ENCODE results near the gene CDK18.

The CDK18 gene

DNA sequence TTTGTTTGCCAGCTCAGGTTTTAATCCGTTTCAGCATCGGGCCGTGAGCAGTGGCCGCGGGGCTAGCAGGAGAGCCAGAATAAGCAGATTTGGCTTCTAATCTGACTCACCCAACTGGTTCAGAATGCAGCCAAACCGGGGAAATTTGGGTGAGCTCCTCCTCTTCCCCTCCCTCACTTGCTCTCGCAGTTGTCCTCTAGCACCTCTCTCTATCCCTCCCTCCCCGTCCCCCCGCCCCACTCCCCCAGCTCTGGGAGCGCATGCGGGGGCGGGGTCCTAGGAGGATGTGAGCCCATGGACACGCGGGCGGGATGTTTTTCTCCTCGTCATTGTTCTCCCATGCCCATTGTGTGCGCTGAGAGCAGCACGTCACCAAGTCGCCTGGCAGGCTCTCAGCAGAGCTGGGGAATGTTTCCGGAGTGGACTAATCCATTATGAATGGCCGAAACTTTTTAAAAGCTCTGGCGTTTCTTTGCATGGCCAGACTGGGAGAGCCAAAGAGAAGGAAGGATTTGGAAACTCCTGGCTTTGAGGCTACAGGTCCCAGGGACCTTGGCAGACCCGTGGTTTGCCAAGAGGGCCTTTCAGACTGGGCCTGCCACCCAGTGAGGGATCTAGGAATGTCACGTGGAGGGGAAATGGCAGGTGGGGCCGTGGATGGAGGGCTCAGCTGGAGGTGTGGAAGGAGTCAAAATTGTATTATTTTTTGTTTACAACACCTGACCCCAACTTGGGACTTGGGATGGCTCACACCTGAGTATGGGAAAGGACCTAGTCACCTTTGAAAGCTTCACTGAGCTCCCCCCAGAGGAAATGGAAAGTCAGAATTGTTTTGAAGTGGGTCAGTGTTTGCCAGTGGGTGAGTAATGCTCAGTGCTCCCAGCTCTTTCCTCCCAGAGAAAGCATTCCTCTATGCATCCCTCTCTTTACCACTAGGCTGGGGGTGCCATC lies 39.2 kb downstream of the CDK18 start:
- WGBS, 2 experiments (ENCODE audit: insufficient coverage in 2 of 2) = 5 to 12% methylated on average over 15 to 19 of the region's 25 CpGs
- Histone ChIP-seq H3K4me1 (ENCODE audit: control insufficient read depth, insufficient read depth, low read length, poor library complexity, severe bottlenecking) (peaks cover 6% of the 10 kb centered on the region), H3K4me3 (ENCODE audit: extremely low read depth, insufficient read depth, low read length, poor library complexity, severe bottlenecking) (peak overlapping the region; percentile 14), H3K36me3 (ENCODE audit: control insufficient read depth, insufficient read depth, low read length) (no peaks in the 10 kb centered on the region), H3K9me3 (ENCODE audit: control insufficient read depth, low read length) (no peaks in the 10 kb centered on the region), H3K27ac (ENCODE audit: low read depth, low read length, severe bottlenecking) (peak overlapping the region; percentile 95)

DNA sequence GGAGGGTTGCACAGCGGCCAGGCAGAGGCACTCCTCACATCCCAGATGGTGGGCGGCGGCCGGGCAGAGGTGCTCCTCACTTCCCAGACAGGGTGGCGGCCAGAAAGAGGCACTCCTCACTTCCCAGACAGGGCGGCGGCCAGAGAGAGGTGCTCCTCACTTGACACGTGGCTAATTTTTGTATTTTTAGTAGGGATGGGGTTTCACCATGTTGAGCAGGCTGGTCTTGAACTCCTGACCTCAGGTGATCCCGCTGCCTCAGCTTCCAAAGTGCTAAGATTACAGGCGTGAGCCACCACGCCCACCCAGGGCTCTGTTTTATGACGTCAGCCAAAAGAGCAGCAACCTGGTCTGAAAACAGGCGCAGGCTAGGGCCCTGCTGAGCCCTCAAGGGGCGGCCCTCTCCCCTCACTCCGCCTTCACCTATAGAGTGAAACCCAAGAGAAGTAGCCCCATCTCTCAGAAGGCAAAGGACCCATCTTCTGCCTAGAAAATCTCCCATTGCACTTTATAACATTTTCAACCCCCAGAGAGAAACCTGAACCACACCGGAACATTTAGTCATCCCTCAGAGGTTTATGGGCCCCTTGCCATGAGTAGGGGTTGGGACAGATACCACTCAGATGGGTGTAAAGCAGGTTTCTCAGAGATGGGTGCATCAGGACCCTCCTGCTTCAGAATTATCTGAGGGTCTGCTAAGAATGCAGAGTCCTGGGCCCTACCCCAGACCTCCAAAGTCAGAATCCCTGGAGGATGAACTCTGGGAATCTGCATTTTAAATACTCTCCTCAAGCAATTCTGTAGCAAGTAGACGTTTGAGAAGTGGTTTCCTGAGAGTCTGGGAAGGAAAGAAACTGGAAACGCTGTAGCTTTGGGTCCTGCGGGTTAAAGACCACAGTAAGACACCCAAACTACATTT lies 40.8 kb downstream of the CDK18 start:
- H3K4me1 ChIP-seq (ENCODE audit: control insufficient read depth, insufficient read depth, low read length, poor library complexity, severe bottlenecking) = peaks cover 6% of the 10 kb centered on the region
- H3K27ac ChIP-seq (ENCODE audit: low read depth, low read length, severe bottlenecking) = no peak overlapping the region
- H3K36me3 ChIP-seq (ENCODE audit: control insufficient read depth, insufficient read depth, low read length) = no peaks in the 10 kb centered on the region
- WGBS, 2 experiments (ENCODE audit: insufficient coverage in 2 of 2) = 85 to 89% methylated on average over 17 to 18 of the region's 19 CpGs
- H3K4me3 ChIP-seq (ENCODE audit: extremely low read depth, insufficient read depth, low read length, poor library complexity, severe bottlenecking) = no peak overlapping the region
- no peaks in the 10 kb centered on the region for H3K9me3 ChIP-seq (ENCODE audit: control insufficient read depth, low read length)

DNA sequence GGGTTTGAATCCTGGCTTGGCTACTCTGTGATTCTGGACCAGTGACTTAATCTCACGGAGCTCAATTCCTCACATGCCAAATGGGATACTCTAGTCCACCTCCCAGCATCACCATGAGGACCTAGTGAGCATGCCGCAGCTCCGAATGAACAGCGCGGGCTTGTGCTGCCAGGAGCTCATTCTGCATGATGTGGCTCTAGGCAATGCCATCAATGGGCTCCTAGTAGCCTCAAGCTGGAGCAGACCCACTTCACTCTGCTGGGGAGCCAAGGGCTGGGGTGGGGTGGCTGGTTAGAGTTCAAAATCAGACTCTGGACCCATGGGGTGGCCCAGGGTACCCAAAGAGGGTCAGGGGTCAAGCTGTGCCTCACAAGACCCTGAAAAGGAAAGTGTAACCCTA lies 41.5 kb downstream of the CDK18 start:
- Histone ChIP-seq H3K27ac (ENCODE audit: low read depth, low read length, severe bottlenecking) (no peak overlapping the region), H3K36me3 (ENCODE audit: control insufficient read depth, insufficient read depth, low read length) (no peaks in the 10 kb centered on the region), H3K9me3 (ENCODE audit: control insufficient read depth, low read length) (no peaks in the 10 kb centered on the region), H3K4me3 (ENCODE audit: extremely low read depth, insufficient read depth, low read length, poor library complexity, severe bottlenecking) (no peak overlapping the region), H3K4me1 (ENCODE audit: control insufficient read depth, insufficient read depth, low read length, poor library complexity, severe bottlenecking) (peaks cover 6% of the 10 kb centered on the region)
- WGBS, 2 experiments (ENCODE audit: insufficient coverage in 2 of 2) = 88 to 98% methylated on average over 5 of the region's 5 CpGs

DNA sequence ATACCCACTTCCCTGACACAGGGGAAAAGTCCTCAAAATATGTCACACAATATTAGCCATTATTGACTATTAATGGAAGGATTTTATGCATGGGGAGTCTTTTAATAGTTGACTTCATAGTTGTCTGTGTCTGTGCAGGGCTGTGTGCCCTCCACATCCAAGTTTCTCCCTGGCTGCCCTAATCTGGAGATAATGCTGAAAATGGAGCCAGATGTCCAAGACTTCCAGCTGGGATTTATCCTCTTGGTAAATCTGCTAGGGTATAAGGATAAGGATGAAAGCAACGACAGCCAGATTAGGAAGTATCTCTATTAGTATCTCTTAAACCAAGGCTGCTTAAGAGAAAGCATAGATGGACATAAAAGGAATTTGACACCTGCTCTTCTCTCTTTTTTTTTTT lies 42.1 kb downstream of the CDK18 start:
- WGBS, 2 experiments (ENCODE audit: insufficient coverage in 2 of 2) = no CpG with 5 or more reads among the region's 1 CpG
- Histone ChIP-seq H3K4me1 (ENCODE audit: control insufficient read depth, insufficient read depth, low read length, poor library complexity, severe bottlenecking) (peaks cover 6% of the 10 kb centered on the region), H3K9me3 (ENCODE audit: control insufficient read depth, low read length) (no peaks in the 10 kb centered on the region), H3K27ac (ENCODE audit: low read depth, low read length, severe bottlenecking) (no peak overlapping the region), H3K36me3 (ENCODE audit: control insufficient read depth, insufficient read depth, low read length) (no peaks in the 10 kb centered on the region), H3K4me3 (ENCODE audit: extremely low read depth, insufficient read depth, low read length, poor library complexity, severe bottlenecking) (no peak overlapping the region)

DNA sequence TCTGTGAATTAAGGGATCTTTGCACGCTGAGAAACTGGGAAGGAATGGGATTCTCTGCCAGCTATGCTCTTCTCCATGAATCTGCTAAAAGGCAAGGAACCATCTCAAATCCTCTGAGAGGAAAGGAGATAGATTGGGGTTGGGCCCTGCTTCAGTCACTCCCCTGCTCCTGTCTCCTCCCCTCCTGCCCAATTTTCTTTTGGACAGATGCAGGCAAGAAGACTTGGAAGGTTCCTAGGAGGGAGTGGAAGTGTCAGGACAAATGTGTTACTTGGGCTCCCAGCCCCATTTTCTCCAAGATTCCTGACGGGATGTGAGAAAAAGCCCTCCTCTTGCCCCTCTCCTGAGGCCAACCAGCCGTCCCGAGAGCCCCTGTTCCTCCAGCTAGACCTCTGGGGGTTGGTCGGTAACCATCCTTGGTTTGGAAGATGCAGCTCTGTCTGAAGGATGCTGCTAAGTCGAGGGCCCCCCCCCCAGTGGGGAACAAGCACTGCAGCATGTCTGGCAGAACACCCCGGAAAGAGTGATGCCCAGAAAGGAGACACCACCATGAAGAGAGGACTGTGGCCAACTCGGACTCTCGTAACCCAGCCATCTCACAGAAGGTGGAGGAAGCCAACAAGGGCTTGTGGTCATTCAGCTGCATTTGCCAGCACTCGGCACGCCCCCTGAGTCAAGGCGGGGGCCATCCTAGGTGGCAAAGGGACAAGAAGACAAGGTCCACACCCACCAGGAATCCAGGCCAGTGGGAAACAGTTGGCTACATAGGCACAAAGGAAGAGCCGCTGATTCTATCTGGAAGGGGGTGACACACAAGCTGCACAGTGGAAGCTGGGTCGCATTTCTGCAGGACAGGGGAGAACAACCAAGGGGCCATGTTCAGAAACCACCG lies 43.7 kb downstream of the CDK18 start:
- WGBS, 2 experiments (ENCODE audit: insufficient coverage in 2 of 2) = 81 to 84% methylated on average over 12 to 14 of the region's 15 CpGs
- Histone ChIP-seq H3K27ac (ENCODE audit: low read depth, low read length, severe bottlenecking) (no peak overlapping the region), H3K4me3 (ENCODE audit: extremely low read depth, insufficient read depth, low read length, poor library complexity, severe bottlenecking) (no peak overlapping the region), H3K4me1 (ENCODE audit: control insufficient read depth, insufficient read depth, low read length, poor library complexity, severe bottlenecking) (peaks cover 6% of the 10 kb centered on the region), H3K36me3 (ENCODE audit: control insufficient read depth, insufficient read depth, low read length) (no peaks in the 10 kb centered on the region), H3K9me3 (ENCODE audit: control insufficient read depth, low read length) (no peaks in the 10 kb centered on the region)

DNA sequence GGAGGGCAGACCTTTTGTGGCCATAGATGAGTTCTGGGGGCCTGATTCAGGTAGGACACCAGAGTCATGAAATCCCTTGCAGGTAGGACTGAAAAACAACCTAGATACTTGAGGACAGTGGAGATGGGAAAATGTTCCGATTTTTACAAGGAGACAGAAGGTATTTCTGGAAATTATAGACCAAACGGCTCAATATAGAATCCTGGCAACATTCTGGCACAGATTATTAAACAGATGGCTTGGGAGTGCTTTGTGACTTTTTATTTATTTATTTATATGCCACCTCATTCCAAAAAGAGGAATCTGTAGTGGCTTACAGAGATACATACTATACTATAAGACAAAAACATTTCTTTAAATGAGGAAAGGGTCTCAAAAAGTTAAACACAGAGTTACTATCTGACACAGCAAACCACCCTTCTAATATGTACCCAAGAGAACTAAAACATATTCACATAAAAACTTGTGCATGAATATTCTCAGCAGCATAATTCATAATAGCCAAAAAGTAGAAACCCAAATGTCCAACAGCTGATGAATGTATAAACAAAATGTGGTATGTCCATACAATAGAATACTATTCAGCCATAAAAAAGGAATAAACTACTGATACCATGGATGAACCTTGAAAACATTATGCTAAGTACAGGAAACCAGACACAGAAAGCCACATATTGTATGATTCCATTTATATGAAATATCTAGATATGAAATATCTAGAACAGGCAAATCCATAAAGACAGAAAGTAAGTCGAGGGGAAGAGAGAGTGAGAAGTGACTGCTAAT lies 49.8 kb downstream of the CDK18 start:
- Histone ChIP-seq H3K36me3 (ENCODE audit: control insufficient read depth, insufficient read depth, low read length) (no peaks in the 10 kb centered on the region), H3K4me3 (ENCODE audit: extremely low read depth, insufficient read depth, low read length, poor library complexity, severe bottlenecking) (no peak overlapping the region), H3K4me1 (ENCODE audit: control insufficient read depth, insufficient read depth, low read length, poor library complexity, severe bottlenecking) (no peaks in the 10 kb centered on the region), H3K27ac (ENCODE audit: low read depth, low read length, severe bottlenecking) (no peak overlapping the region), H3K9me3 (ENCODE audit: control insufficient read depth, low read length) (peaks cover 8% of the 10 kb centered on the region)
- WGBS, 2 experiments (ENCODE audit: insufficient coverage in 2 of 2) = 67 to 95% methylated on average over 1 to 2 of the region's 3 CpGs

DNA sequence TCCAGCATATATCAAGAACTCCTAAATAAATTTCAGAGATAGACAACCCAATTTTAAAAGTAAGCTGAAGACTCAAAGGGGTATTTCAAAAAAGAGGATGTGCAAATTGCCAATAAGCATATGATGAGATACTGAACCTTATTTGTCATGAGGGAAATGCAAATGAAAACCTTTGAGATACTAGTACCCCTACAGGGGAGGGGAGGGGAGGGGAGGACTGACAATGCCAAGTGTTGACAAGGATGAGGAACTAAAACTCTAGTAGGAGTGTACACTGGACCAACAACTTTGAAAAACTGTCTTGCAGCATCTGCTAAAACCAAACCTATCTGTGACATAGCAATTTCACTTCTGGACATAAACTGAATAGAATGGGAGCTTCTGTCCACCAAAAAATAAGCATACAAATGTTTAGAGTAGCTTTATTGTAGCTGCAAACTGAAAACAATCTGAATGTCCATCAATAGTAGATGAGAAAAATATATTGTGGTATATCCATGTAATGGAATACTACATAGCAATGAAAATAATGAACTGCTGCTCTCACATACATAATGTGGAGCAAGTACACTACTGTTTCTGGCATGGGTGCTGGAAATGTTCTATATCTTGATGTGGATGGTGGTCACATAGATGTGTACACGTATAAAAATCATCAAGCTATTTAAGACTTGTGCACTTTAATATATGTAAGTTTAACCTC lies 57.2 kb downstream of the CDK18 start:
- Histone ChIP-seq H3K4me3 (ENCODE audit: extremely low read depth, insufficient read depth, low read length, poor library complexity, severe bottlenecking) (no peak overlapping the region), H3K9me3 (ENCODE audit: control insufficient read depth, low read length) (peaks cover 12% of the 10 kb centered on the region), H3K27ac (ENCODE audit: low read depth, low read length, severe bottlenecking) (no peak overlapping the region), H3K4me1 (ENCODE audit: control insufficient read depth, insufficient read depth, low read length, poor library complexity, severe bottlenecking) (no peaks in the 10 kb centered on the region), H3K36me3 (ENCODE audit: control insufficient read depth, insufficient read depth, low read length) (no peaks in the 10 kb centered on the region)
- no CpG with 5 or more reads among the region's 1 CpG for WGBS, 2 experiments (ENCODE audit: insufficient coverage in 2 of 2)

DNA sequence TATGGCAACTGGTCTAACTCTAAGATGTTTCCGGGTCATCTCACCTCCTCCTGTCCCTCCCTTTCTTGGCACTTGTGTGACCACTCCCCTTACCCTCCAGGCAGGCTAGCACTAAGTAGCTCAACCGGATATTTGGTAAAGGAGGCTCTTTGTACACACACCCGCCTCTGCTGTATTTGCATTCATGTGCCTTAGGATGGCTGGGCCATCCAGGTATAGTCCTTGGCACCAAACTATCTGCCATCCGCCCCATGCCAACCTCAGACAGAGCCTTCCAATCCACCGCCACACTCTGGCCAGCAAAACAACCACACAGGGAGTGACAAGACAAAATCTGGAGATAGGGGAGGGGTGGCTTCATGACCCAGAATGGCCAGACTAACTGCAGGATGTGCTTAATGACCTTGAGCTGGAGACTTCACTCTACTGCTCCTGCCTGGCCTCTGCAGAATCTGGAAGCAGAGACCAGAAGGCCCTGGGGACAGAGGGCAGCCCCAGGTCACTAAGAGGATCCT lies 59.5 kb downstream of the CDK18 start:
- WGBS, 2 experiments (ENCODE audit: insufficient coverage in 2 of 2) = 50 to 66% methylated on average over 3 of the region's 5 CpGs
- Histone ChIP-seq H3K27ac (ENCODE audit: low read depth, low read length, severe bottlenecking) (no peak overlapping the region), H3K4me1 (ENCODE audit: control insufficient read depth, insufficient read depth, low read length, poor library complexity, severe bottlenecking) (no peaks in the 10 kb centered on the region), H3K9me3 (ENCODE audit: control insufficient read depth, low read length) (peaks cover 12% of the 10 kb centered on the region), H3K4me3 (ENCODE audit: extremely low read depth, insufficient read depth, low read length, poor library complexity, severe bottlenecking) (no peak overlapping the region), H3K36me3 (ENCODE audit: control insufficient read depth, insufficient read depth, low read length) (no peaks in the 10 kb centered on the region)

DNA sequence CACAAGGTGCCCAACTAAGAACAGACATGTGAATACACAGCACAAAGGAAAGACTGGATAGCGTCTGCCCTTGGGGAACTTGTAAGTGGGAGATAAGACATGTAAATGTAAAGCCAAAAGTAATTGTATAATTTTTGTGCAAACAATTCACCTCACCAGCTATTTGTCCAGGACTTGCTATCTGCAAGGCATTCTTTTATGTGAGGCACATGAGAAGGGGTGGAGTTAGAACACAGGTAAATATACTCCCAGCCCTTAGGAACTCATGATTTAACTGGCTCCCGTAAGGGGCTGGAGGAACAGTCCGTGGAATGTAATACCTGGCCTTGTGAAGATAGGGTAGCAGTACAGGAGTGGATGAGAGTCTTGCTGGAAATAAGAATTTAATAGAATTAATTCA lies 61.3 kb downstream of the CDK18 start:
- Histone ChIP-seq H3K4me1 (ENCODE audit: control insufficient read depth, insufficient read depth, low read length, poor library complexity, severe bottlenecking) (no peaks in the 10 kb centered on the region), H3K4me3 (ENCODE audit: extremely low read depth, insufficient read depth, low read length, poor library complexity, severe bottlenecking) (no peak overlapping the region), H3K36me3 (ENCODE audit: control insufficient read depth, insufficient read depth, low read length) (no peaks in the 10 kb centered on the region), H3K9me3 (ENCODE audit: control insufficient read depth, low read length) (peaks cover 12% of the 10 kb centered on the region), H3K27ac (ENCODE audit: low read depth, low read length, severe bottlenecking) (no peak overlapping the region)
- 78 to 100% methylated on average over 1 of the region's 3 CpGs for WGBS, 2 experiments (ENCODE audit: insufficient coverage in 2 of 2)

Measured in mesodermal cell (in vitro differentiated cells).